Heart left ventricle (tissue), 13 donors: ENCODE results near the gene UBL7.

Source experiments
- CTCF ChIP-seq, 12 donors: fragments of 200-600 bp; sonication (generic) in 4 of 12; IDR thresholded peaks; one replicate each; pipeline versions ENCODE4 v1.5.0 to v1.8.0; 2018 to 2022; ENCODE audit warnings: antibody characterized with exemption in 12 of 12, mild to moderate bottlenecking in 5 of 12
- POLR2A ChIP-seq, 2 donors: fragments of 450-650 bp; IDR thresholded peaks; one replicate each; pipeline ENCODE4 v1.6.1; 2017; ENCODE audit warnings: antibody characterized with exemption in 2 of 2, mild to moderate bottlenecking in 2 of 2, moderate library complexity in 2 of 2
- donor health status: ischemic (EF 13 %, LVEDD 7.1; RV severe dilation, severe dysfunction).
- donor health status: DM: no; HTN: yes; CAD: no.
- donor health status: DM: no; HTN: no; CAD: no.
- donor health status: ischemic (EF 25% LVEDD 6.9; RV normal size, moderate dysfunction).
- donor health status: ischemic (EF 25% LVEDD 5.7; RV mildly dilated, moderate dysfunction).
- donor health status: ischemic (EF 35%, LVEDD 5.7; RV mildly dilated, moderate dysfunction).
- donor health status: nonischemic (EF 11% LVEDD 7.7; RV severe dilation, severe dysfunction).
- donor health status: DM: yes; HTN: yes; CAD: no.
- donor health status: PGD.
- donor health status: ischemic (EF 29% LVEDD 5.4; RV normal size, mild dysfunction).
- donor health status: nonischemic (EF 23%, LVEDD 6.1; RV moderate dilation, normal function).

GRCh38 chr15:74505837-74506514 is 45.0 kb upstream of the UBL7 start:
- TF ChIP-seq CTCF (IDR thresholded peaks at IDR 0.05) (no peak), POLR2A (IDR thresholded peaks at IDR 0.05) (no peak)
